Amniotic epithelial cell (primary cell): ENCODE measurements around the gene ATXN1.
"Not testable (repeated sequence)": the region's sequence is repeated elsewhere in the genome, so short reads cannot be mapped to it uniquely, and the experiment has no call there.

ENCODE experiments used
- DNase-seq: peaks from one replicate; pipeline ENCODE4 v3.0.0-alpha.2; 2010; ENCODE audit warnings: low read depth

The ATXN1 gene

GRCh38 chr6:16409531-16410441 lies 351.5 kb downstream of the ATXN1 start:
- DNase-seq: peak; percentile 67

- no peak for DNase-seq
Measured at GRCh38 chr6:16408766-16409165, 352.5 kb downstream of the ATXN1 start.

- DNase-seq: peak; percentile 64
Measured at GRCh38 chr6:16406966-16407365, 354.3 kb downstream of the ATXN1 start.

- DNase-seq: not testable (repeated sequence)
Measured at GRCh38 chr6:16406538-16406937, 354.7 kb downstream of the ATXN1 start.

- peak; percentile 97 for DNase-seq
Measured at GRCh38 chr6:16405375-16405774, 355.9 kb downstream of the ATXN1 start.

GRCh38 chr6:16404456-16404855 lies 356.8 kb downstream of the ATXN1 start:
- DNase-seq: no peak

- peak; percentile 20 for DNase-seq
Measured at GRCh38 chr6:16403831-16404230, 357.4 kb downstream of the ATXN1 start.

GRCh38 chr6:16402581-16402900 lies 358.7 kb downstream of the ATXN1 start:
- peak; percentile 95 for DNase-seq

- peak; percentile 44 for DNase-seq
Measured at GRCh38 chr6:16400248-16400760, 361.0 kb downstream of the ATXN1 start.

- no peak for DNase-seq
Measured at GRCh38 chr6:16399695-16400094, 361.6 kb downstream of the ATXN1 start.

GRCh38 chr6:16399158-16399557 lies 362.1 kb downstream of the ATXN1 start:
- no peak for DNase-seq

- peak; percentile 90 for DNase-seq
Measured at GRCh38 chr6:16398587-16398986, 362.7 kb downstream of the ATXN1 start.

GRCh38 chr6:16397623-16398022 lies 363.6 kb downstream of the ATXN1 start:
- peak; percentile 68 for DNase-seq

- no peak for DNase-seq
Measured at GRCh38 chr6:16396497-16397319, 364.6 kb downstream of the ATXN1 start.

GRCh38 chr6:16394632-16395031 lies 366.6 kb downstream of the ATXN1 start:
- no peak for DNase-seq

- DNase-seq: no peak
Measured at GRCh38 chr6:16393326-16393725, 367.9 kb downstream of the ATXN1 start.

- DNase-seq: no peak
Measured at GRCh38 chr6:16392010-16392409, 369.2 kb downstream of the ATXN1 start.

- peak; percentile 44 for DNase-seq
Measured at GRCh38 chr6:16391451-16391912, 369.8 kb downstream of the ATXN1 start.

GRCh38 chr6:16390909-16391450 lies 370.3 kb downstream of the ATXN1 start:
- DNase-seq: not testable (repeated sequence)

- no peak for DNase-seq
Measured at GRCh38 chr6:16389642-16390041, 371.6 kb downstream of the ATXN1 start.

- DNase-seq: no peak
Measured at GRCh38 chr6:16388488-16388887, 372.8 kb downstream of the ATXN1 start.

GRCh38 chr6:16386057-16386456 lies 375.2 kb downstream of the ATXN1 start:
- DNase-seq: no peak
